GM19455 (cell line): ENCODE results near the gene SNRPA.
"Not testable (repeated sequence)": the region's sequence is repeated elsewhere in the genome, so short reads cannot be mapped to it uniquely, and the experiment has no call there.

Source experiments
- ATAC-seq: cut with Tn5 transposase; IDR thresholded peaks from one replicate; pipeline ENCODE4 v1.9.1; 2021; ENCODE audit not compliant: unreplicated experiment

The SNRPA gene

GRCh38 chr19:40800339-40800996 lies 49.5 kb downstream of the SNRPA start:
- no peak for ATAC-seq

- no peak for ATAC-seq
Observed at GRCh38 chr19:40800997-40801377, 50.0 kb downstream of the SNRPA start.

GRCh38 chr19:40801426-40802299 lies 50.7 kb downstream of the SNRPA start:
- no peak for ATAC-seq

- no peak for ATAC-seq
Observed at GRCh38 chr19:40802300-40803169, 51.5 kb downstream of the SNRPA start.

- no peak for ATAC-seq
Observed at GRCh38 chr19:40803170-40803856, 52.3 kb downstream of the SNRPA start.

GRCh38 chr19:40803857-40804782 lies 53.1 kb downstream of the SNRPA start:
- ATAC-seq: no peak

GRCh38 chr19:40804783-40805242 lies 53.8 kb downstream of the SNRPA start:
- ATAC-seq: no peak

- ATAC-seq: no peak
Observed at GRCh38 chr19:40805258-40805868, 54.4 kb downstream of the SNRPA start.

- ATAC-seq: no peak
Observed at GRCh38 chr19:40806423-40807146, 55.6 kb downstream of the SNRPA start.

GRCh38 chr19:40807147-40808020 lies 56.4 kb downstream of the SNRPA start:
- no peak for ATAC-seq

- no peak for ATAC-seq
Observed at GRCh38 chr19:40808021-40808325, 57.0 kb downstream of the SNRPA start.

- no peak for ATAC-seq
Observed at GRCh38 chr19:40808497-40808896, 57.5 kb downstream of the SNRPA start.

- ATAC-seq: no peak
Observed at GRCh38 chr19:40809358-40810086, 58.5 kb downstream of the SNRPA start.

GRCh38 chr19:40810160-40810559 lies 59.2 kb downstream of the SNRPA start:
- no peak for ATAC-seq

GRCh38 chr19:40810649-40811408 lies 59.8 kb downstream of the SNRPA start:
- ATAC-seq: not testable (repeated sequence)
